A549 (cell line): ENCODE measurements around the gene ERICH2.

Source experiments
- CHD2 ChIP-seq: fragments of 150-350 bp; IDR thresholded peaks from 2 replicates; pipeline ENCODE4 v1.6.1; 2014; ENCODE audit warnings: low read length; ENCODE audit not compliant: partially characterized antibody
- CTCF ChIP-seq: fragments of >200 bp; sonication (Bioruptor Twin); formaldehyde crosslinking; IDR thresholded peaks from 3 replicates; pipeline ENCODE4 v1.5.1; 2016
- GATA3 ChIP-seq: IDR thresholded peaks from 2 replicates; pipeline ENCODE4 v1.6.1; 2012; ENCODE audit warnings: borderline replicate concordance
- JUNB ChIP-seq: fragments of >200 bp; sonication (Bioruptor Twin); formaldehyde crosslinking; IDR thresholded peaks from 2 replicates; pipeline ENCODE4 v1.6.1; 2016
- POLR2A ChIP-seq: IDR thresholded peaks from 2 replicates; pipeline ENCODE4 v1.6.1; 2012; ENCODE audit warnings: mild to moderate bottlenecking, low read length
- TF ChIP-seq, protein P1 (sequence below): fragments of 450-650 bp; IDR thresholded peaks from 2 replicates; pipeline ENCODE4 v1.6.1; 2014; ENCODE audit warnings: antibody characterized with exemption

DNA sequence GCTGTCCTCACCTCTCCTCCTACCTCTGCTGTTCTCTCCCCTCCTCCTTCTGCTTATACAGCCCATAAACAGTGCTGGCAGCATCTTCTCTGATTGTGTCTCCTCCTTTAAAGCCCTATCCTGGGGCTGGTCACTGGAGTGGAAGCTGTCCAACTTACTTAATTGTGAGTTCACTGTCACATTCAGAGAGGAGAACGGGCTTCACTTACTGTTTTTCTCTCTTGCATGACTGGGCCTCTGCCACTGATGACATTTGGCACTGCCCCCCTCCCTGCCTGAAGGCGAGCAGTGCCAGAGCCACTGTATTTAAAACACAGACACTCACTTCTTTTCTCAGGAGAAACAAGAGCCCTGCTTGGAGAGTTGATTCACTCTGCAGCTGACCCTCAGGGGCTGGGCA lies 58.9 kb downstream of the ERICH2 start:
- TF ChIP-seq CHD2, result no peak
- TF ChIP-seq, protein P1, sequence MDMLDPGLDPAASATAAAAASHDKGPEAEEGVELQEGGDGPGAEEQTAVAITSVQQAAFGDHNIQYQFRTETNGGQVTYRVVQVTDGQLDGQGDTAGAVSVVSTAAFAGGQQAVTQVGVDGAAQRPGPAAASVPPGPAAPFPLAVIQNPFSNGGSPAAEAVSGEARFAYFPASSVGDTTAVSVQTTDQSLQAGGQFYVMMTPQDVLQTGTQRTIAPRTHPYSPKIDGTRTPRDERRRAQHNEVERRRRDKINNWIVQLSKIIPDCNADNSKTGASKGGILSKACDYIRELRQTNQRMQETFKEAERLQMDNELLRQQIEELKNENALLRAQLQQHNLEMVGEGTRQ, result no peak
- TF ChIP-seq JUNB, result no peak
- no peak for TF ChIP-seq CTCF
- TF ChIP-seq POLR2A, result no peak
- no peak for TF ChIP-seq GATA3
